ENCODE results near the gene PLXNA2.

The PLXNA2 gene

DNA sequence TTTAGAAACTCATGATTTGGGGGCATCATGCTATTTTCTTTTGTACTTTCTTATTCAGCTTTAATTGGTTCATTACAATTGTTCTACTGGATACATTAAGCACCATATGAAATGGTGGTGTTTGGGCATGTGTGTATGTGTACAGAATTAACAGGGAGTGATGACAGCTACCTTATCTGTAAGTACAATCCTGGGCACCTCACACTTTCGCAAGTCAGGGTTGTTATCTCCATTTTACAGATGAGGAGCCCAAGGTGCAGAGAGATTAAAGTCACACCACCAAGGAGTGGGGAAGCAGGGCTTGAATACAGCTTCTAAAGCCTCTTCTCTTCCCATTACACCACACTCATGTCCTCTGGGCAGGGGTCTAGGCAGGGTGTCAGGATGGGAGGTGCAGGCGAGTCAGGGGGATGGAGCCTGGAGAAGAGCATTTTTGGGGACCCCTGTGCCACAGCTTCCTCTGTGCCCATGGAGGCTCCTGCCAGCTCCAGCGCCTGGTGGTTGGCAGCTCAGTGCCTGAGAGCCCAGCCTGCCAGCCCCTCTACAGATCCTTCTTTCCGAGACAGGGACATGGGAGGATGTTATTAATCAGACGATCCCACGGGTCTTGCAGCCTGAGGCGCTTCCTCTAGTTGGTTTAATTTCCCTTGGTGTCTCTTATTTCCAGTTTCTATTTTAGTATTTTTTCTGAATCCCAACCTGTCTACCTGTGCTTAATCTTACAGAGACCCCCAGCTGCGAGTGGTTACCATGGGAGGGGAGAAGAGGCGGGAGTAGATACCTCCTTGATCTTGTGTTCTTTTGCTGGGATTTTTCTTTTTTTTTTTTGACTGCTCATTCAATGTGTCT is 207.0 kb downstream of the PLXNA2 start:
- Histone ChIP-seq H3K4me3 (no peak overlapping the region), H3K9me3 (no peaks in the 10 kb centered on the region), H3K4me1 (peaks cover 15% of the 10 kb centered on the region), H3K4me2 (no peak overlapping the region), H3K9ac (no peak overlapping the region), H3K27ac (no peak overlapping the region), H3K36me3 (no peaks in the 10 kb centered on the region), H4K20me1 (no peaks in the 10 kb centered on the region), H3K27me3 (0 out of 2 replicates have a peak, but pooled peaks cover 3% of the 10 kb centered on the region)
- TF ChIP-seq Cebpa-rat (IDR thresholded peaks at IDR 0.05): no peak

DNA sequence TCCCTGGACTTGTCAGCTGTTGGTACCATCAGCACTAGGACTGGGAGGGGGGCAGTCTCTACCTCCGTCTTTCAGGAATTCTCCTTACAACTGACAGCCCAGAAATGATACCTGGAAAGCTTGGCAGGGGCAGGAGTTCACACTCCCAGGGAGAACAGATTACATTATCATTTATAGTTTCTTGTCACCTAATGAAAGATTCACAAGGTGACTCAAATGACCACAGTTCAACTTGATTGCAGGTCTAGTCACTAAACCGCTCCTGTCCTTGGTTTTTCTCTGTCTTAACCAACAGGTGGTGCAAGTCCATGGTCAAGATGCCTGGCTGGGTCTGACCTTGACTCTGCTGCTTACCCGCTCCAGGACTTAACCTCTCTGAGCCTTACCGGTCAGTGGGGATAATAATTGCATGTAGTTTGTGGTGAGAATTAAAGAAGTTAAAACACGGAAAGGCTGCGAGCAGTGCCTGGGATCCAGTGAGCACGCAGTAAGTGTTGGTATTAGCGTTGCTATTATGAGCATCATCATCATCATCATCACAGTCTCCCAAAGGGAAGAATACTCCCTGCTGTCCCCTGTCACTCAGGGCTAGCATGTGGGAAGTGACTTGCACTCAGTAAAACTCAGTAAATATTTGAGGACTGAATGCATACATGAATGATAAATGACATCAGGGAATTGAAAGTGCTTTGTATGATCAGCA is 207.9 kb downstream of the PLXNA2 start:
- no peaks in the 10 kb centered on the region for H4K20me1 ChIP-seq
- H3K4me3 ChIP-seq: no peak overlapping the region
- H3K27me3 ChIP-seq: 0 out of 2 replicates have a peak, but pooled peaks cover 3% of the 10 kb centered on the region
- no peak for TF ChIP-seq Cebpa-rat (IDR thresholded peaks at IDR 0.05)
- no peaks in the 10 kb centered on the region for H3K9me3 ChIP-seq
- H3K4me1 ChIP-seq: peaks cover 15% of the 10 kb centered on the region
- H3K9ac ChIP-seq: no peak overlapping the region
- H3K36me3 ChIP-seq: no peaks in the 10 kb centered on the region
- no peak overlapping the region for H3K4me2 ChIP-seq
- H3K27ac ChIP-seq: no peak overlapping the region

DNA sequence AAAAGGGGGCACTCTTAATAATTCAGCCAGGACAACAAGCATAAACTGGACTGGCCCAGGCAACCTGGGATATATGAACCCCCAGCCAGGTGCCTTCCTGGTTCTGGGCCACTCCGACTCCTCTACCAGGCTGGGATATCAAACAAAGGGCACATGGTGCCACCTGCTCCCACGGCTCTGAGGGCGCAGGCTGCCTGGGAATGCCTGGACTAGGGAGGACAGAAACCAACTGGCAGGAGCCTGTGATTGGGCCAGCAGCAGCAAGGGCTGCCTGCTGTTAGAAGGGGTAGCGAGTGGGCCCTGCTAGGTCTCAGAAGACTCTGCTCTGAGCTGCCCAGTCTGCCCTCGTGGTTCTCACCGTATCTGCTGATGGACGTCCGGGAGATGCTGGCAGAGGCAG is 210.0 kb downstream of the PLXNA2 start:
- no peaks in the 10 kb centered on the region for H3K36me3 ChIP-seq
- no peak overlapping the region for H3K27ac ChIP-seq
- peaks cover 32% of the 10 kb centered on the region for H3K4me1 ChIP-seq
- no peak for TF ChIP-seq Cebpa-rat (IDR thresholded peaks at IDR 0.05)
- H3K4me2 ChIP-seq: no peak overlapping the region
- H3K4me3 ChIP-seq: no peak overlapping the region
- H4K20me1 ChIP-seq: no peaks in the 10 kb centered on the region
- 0 out of 2 replicates have a peak, but pooled peaks cover 3% of the 10 kb centered on the region for H3K27me3 ChIP-seq
- no peaks in the 10 kb centered on the region for H3K9me3 ChIP-seq
- no peak overlapping the region for H3K9ac ChIP-seq

DNA sequence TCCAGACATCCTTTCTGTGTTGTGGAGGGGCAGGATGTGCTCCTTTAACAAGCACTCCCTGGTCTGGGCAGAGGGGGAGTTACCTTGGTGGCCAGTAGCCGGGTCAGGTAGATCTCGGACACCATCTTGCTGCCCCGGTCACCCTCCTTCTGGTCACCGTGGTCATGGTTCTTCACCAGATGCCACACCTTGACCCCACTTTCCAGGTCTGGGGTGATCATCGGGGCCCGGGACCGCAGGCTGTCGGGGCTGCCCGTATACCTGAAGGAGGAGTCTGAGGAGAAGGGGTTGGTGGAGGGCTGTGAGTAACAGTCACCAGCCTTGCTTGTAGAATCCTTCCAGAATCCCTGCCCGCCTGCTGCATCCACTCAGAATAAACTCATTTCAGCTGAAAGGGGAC is 210.9 kb downstream of the PLXNA2 start:
- Histone ChIP-seq H3K27me3 (0 out of 2 replicates have a peak, but pooled peaks cover 2% of the 10 kb centered on the region), H3K4me2 (no peak overlapping the region), H3K4me1 (peaks cover 24% of the 10 kb centered on the region), H4K20me1 (no peaks in the 10 kb centered on the region), H3K9ac (no peak overlapping the region), H3K4me3 (no peak overlapping the region), H3K9me3 (no peaks in the 10 kb centered on the region), H3K27ac (no peak overlapping the region), H3K36me3 (no peaks in the 10 kb centered on the region)
- TF ChIP-seq Cebpa-rat (IDR thresholded peaks at IDR 0.05): no peak

DNA sequence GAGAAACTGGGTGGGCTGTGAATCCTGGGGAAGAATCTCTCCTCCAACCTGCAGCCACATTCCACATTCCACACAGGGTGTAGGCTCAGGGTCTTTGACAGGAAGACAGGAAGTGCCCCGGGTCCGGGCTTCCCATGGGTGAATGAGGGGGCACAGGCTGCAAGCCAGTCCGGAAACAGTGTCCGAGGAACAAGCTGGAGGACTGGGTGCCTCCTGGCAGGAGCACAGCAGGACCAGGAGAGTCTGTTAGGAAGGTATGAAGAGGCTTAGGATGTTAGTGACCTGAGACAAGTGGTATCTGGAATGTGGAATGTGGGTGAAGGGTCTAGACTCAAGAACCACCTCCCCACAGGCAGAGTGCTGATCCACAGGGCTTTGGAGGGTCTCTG is 212.3 kb downstream of the PLXNA2 start:
- Histone ChIP-seq H3K4me2 (no peak overlapping the region), H3K9ac (no peak overlapping the region), H3K4me3 (no peak overlapping the region), H3K27ac (no peak overlapping the region), H3K27me3 (no peaks in the 10 kb centered on the region), H4K20me1 (no peaks in the 10 kb centered on the region), H3K4me1 (peaks cover 17% of the 10 kb centered on the region), H3K9me3 (no peaks in the 10 kb centered on the region), H3K36me3 (no peaks in the 10 kb centered on the region)
- TF ChIP-seq Cebpa-rat (IDR thresholded peaks at IDR 0.05): no peak

DNA sequence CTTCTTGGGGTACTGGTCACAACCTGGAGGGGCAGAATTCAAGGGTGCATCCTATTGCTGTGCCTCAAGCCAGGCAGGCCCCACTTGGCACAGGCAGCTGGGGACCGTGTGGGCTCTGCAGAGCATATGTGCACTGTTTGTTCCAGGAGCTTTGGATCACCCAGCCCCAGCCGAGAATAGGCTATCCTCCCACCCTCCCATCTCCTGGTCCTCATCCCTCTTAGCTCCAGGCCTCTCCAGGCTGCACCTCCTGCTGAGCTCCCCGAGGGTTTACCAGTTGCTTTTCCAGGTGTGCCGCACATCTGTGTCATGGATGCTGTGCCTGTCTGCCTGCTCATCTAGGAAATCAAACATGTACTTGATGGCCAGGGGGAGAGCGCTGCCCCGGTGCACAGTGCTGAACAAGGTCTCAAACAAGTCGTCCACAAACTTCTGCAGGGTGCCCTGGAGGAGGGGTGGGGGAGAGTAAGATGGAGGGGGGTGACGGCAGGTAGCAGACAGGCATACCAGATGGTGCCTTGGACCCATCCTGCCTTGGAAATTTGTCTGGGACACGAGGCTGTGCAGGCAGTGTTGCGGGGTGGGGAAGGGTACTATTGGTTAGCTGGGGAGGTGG is 212.8 kb downstream of the PLXNA2 start:
- Histone ChIP-seq H3K4me2 (no peak overlapping the region), H4K20me1 (no peaks in the 10 kb centered on the region), H3K9me3 (no peaks in the 10 kb centered on the region), H3K4me1 (peaks cover 17% of the 10 kb centered on the region), H3K36me3 (no peaks in the 10 kb centered on the region), H3K4me3 (no peak overlapping the region), H3K27me3 (no peaks in the 10 kb centered on the region), H3K9ac (no peak overlapping the region), H3K27ac (no peak overlapping the region)
- no peak for TF ChIP-seq Cebpa-rat (IDR thresholded peaks at IDR 0.05)

DNA sequence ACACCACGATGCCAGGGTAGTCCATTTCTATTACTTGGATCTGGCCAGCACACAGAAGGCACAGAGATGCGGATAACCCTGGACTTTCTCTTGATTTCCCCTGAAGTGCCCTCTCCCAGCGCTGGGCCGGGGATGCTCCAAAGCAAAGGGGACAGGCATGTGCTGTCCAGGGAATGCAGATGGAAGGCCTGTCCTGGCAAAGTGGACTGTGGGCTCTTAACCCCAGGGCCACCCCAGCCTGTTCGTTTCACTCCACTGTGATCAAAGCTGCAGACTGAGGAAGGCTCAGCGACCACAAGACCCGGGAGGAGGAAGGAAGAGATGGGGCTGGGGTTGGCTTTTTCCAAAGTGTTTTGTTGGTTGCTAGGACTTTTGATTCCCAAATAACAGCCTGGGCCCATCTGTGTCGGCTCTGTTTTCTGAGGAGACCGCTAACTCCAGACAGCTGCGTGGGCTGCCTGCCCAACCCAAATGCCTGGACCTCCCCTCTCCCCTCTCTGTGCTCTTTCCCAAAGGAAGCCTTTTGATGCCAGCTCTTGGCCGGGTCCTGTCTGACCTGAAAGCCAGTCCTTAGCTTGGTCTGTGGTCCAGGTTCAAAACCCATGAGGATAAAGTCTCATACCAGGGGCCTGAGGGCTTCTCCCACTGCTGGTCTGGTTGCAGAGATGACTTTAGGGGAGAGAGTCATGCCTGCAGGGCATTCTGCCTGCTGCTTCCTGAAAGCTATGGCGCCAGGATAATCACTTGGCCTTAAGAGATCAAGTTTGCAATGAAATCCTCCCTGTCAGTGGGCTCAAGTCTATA is 213.7 kb downstream of the PLXNA2 start:
- Histone ChIP-seq H3K27me3 (no peaks in the 10 kb centered on the region), H3K9me3 (no peaks in the 10 kb centered on the region), H4K20me1 (no peaks in the 10 kb centered on the region), H3K9ac (no peak overlapping the region), H3K4me1 (peaks cover 17% of the 10 kb centered on the region), H3K4me3 (no peak overlapping the region), H3K4me2 (peak overlapping the region; percentile 57), H3K36me3 (no peaks in the 10 kb centered on the region), H3K27ac (no peak overlapping the region)
- no peak for TF ChIP-seq Cebpa-rat (IDR thresholded peaks at IDR 0.05)

DNA sequence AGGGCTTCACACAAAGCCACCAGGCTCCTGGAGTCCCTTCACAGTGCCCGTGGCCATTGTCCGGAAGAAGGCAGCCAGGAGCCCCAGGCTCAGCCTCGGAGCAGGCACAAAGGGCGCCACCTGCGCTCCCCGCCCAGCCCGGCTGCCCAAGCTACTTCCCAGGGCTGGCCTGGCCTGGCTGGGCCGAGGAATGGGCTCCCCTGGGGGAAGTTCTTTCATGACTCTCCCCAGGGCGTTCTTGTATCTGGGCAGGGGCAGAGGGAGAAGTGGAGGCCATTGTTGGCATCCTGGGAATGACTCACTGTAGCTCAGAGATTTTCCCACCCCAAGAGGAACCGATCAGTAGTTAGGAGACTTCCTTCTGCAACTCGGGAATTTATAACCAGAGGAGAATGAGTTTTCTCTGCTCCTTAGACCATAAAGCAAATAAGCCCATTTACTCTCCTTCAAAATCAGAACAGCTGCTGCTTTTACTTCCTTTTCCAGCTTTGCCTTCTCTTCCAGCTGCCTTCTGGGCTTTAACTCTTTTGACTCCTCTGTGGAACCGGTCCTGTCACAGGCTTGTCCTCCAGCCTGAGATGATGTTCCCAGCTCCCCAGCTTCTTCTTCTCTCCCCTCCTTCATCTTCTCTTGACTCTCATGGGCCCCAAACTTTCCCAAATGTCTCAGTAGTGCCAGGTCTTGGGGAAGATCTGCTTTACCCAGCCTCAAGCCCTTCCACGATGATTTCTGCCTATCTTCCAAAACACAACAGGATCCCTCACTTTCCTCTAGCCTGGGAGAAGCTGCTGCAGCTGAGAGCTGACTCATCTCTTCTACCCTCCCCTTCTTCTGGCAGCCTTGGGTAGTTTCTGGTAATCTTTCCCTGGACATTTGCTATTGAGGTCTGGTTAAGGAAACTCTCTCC is 214.6 kb downstream of the PLXNA2 start:
- H3K4me2 ChIP-seq: peak overlapping the region; percentile 57
- no peaks in the 10 kb centered on the region for H4K20me1 ChIP-seq
- peaks cover 17% of the 10 kb centered on the region for H3K4me1 ChIP-seq
- no peak overlapping the region for H3K4me3 ChIP-seq
- H3K36me3 ChIP-seq: no peaks in the 10 kb centered on the region
- no peaks in the 10 kb centered on the region for H3K9me3 ChIP-seq
- no peaks in the 10 kb centered on the region for H3K27me3 ChIP-seq
- H3K9ac ChIP-seq: no peak overlapping the region
- no peak for TF ChIP-seq Cebpa-rat (IDR thresholded peaks at IDR 0.05)
- no peak overlapping the region for H3K27ac ChIP-seq
